GM12878 (cell line): ENCODE data around the gene TMOD2. TPM values are rescaled to one million over a fixed set of nuclear protein-coding genes. Genes with fewer than 3 reads are reported as not detected.

Experiments
- ATAC-seq: fragments of 200-7000 bp; cut with Tn5 transposase; 3 replicates; pipeline ENCODE4 v1.9.1; 2020; ENCODE audit warnings: mild to moderate bottlenecking, moderate library complexity
- BruUV-seq: library from RNA; stranded (reverse); fragments of 400-500 nt; replicated peaks from 2 replicates; lab custom pipeline; 2021; lab: Mats Ljungman, UMichigan
- CTCF ChIA-PET: fragments of 300-600 bp; sonication (Branson Sonifier 250); formaldehyde crosslinking; extraction: SDS; loops from one replicate; lab custom pipeline; 2021; ENCODE audit warnings: inconsistent platforms; lab: Yijun Ruan, JAX
- POLR2A ChIA-PET: fragments of 350-600 bp; formaldehyde crosslinking; extraction: SDS; loops from one replicate; lab custom pipeline; 2021; ENCODE audit warnings: inconsistent platforms; lab: Charles Lee
- RAD21 ChIA-PET: fragments of 300-600 bp; sonication (Branson Sonifier 250); formaldehyde crosslinking; loops from one replicate; lab custom pipeline; 2023; ENCODE audit warnings: antibody characterized with exemption; ENCODE audit not compliant: unreplicated experiment; lab: Charles Lee
- SMC1A ChIA-PET: fragments of 300-600 bp; sonication (Branson Sonifier 250); formaldehyde crosslinking; loops from one replicate; lab custom pipeline; 2023; ENCODE audit not compliant: unreplicated experiment, uncharacterized antibody; lab: Charles Lee
- DNase-seq: peaks from one replicate; pipeline ENCODE4 v3.0.0-alpha.2; 2011; ENCODE audit warnings: low read depth, low spot score
- FAIRE-seq: peaks from 3 replicates; lab custom pipeline; 2011; peaks lifted over from hg19 to GRCh38; lab: Jason Lieb, UNC
- H2AFZ ChIP-seq: 2 replicates; pipeline ENCODE4 v1.6.0; 2011; ENCODE audit warnings: low read depth, low read length, control low read depth; ENCODE audit not compliant: control insufficient read depth
- H3K27ac ChIP-seq: 2 replicates; pipeline ENCODE4 v1.5.1; 2011; ENCODE audit warnings: control low read depth; ENCODE audit not compliant: control insufficient read depth, insufficient read depth
- H3K27me3 ChIP-seq, 2 experiments: replicated peaks in 1 of 2; 2 replicates each; pipeline versions ENCODE4 v1.6.0 to v1.6.1; 2011; ENCODE audit warnings: low read length in 1 of 2; ENCODE audit not compliant: control insufficient read depth in 2 of 2, insufficient read depth in 2 of 2
- H3K36me3 ChIP-seq, 2 experiments: 2 replicates each; pipeline ENCODE4 v1.5.1; 2011; ENCODE audit warnings: low read length in 1 of 2; ENCODE audit not compliant: control insufficient read depth in 2 of 2, insufficient read depth in 2 of 2
- H3K4me1 ChIP-seq: 2 replicates; pipeline ENCODE4 v1.6.1; 2011; ENCODE audit warnings: mild to moderate bottlenecking, low read length, moderate library complexity, mixed read lengths; ENCODE audit not compliant: control insufficient read depth, insufficient read depth
- H3K4me2 ChIP-seq: 2 replicates; pipeline ENCODE4 v1.6.0; 2011; ENCODE audit warnings: control low read depth; ENCODE audit not compliant: control insufficient read depth, insufficient read depth
- H3K4me3 ChIP-seq: fragments of 200-600 bp; sonication (generic); 2 replicates; pipeline ENCODE4 v1.5.1; 2016
- H3K79me2 ChIP-seq: 2 replicates; pipeline ENCODE4 v1.6.0; 2011; ENCODE audit warnings: low read length; ENCODE audit not compliant: control insufficient read depth, insufficient read depth
- H3K9ac ChIP-seq: 2 replicates; pipeline ENCODE4 v1.8.0; 2011; ENCODE audit warnings: low read length, control low read depth, mixed read lengths; ENCODE audit not compliant: control insufficient read depth, insufficient read depth
- H3K9me3 ChIP-seq: replicated peaks from 3 replicates; pipeline ENCODE4 v1.5.1; 2011; ENCODE audit warnings: mild to moderate bottlenecking, low read length; ENCODE audit not compliant: control insufficient read depth, insufficient read depth
- H4K20me1 ChIP-seq: 2 replicates; pipeline ENCODE4 v1.6.0; 2011; ENCODE audit not compliant: control insufficient read depth, insufficient read depth
- BCL11A ChIP-seq: IDR thresholded peaks from 2 replicates; pipeline ENCODE4 v1.6.1; 2011; ENCODE audit warnings: low read depth, low read length
- EED ChIP-seq: sonication (generic); IDR thresholded peaks from 2 replicates; pipeline ENCODE4 v1.6.1; 2016; ENCODE audit warnings: antibody characterized with exemption, low read depth
- FOXM1 ChIP-seq: IDR thresholded peaks from 2 replicates; pipeline ENCODE4 v1.6.1; 2012; ENCODE audit warnings: low read depth, mild to moderate bottlenecking, inconsistent platforms, low read length, moderate library complexity
- GATAD2B ChIP-seq: fragments of 450-650 bp; conservative IDR thresholded peaks from 2 replicates; pipeline ENCODE4 v1.6.1; 2017; ENCODE audit warnings: low read depth, mild to moderate bottlenecking, moderate library complexity
- HCFC1 ChIP-seq: fragments of 150-350 bp; IDR thresholded peaks from 2 replicates; pipeline ENCODE4 v1.6.1; 2014; ENCODE audit warnings: low read length
- IKZF1 ChIP-seq: fragments of 450-650 bp; conservative IDR thresholded peaks from 2 replicates; pipeline ENCODE4 v1.6.1; 2017; ENCODE audit warnings: antibody characterized with exemption, mild to moderate bottlenecking
- KDM1A ChIP-seq: fragments of 200-600 bp; sonication (generic); IDR thresholded peaks from 2 replicates; pipeline ENCODE4 v1.6.1; 2016; ENCODE audit warnings: borderline replicate concordance
- POLR2AphosphoS2 ChIP-seq: IDR thresholded peaks from 2 replicates; pipeline ENCODE4 v1.6.1; 2011; ENCODE audit warnings: low read depth, mild to moderate bottlenecking, low read length, improper control_type of control experiment, moderate library complexity
- RBBP5 ChIP-seq: fragments of 200-600 bp; sonication (generic); conservative IDR thresholded peaks from 2 replicates; pipeline ENCODE4 v1.6.1; 2016
- STAT1 ChIP-seq: fragments of 450-650 bp; conservative IDR thresholded peaks from 2 replicates; pipeline ENCODE4 v1.6.1; 2014; ENCODE audit warnings: antibody characterized with exemption, mild to moderate bottlenecking
- TARDBP ChIP-seq: IDR thresholded peaks from 2 replicates; pipeline ENCODE4 v1.6.1; 2016; ENCODE audit warnings: borderline replicate concordance
- TCF12 ChIP-seq: IDR thresholded peaks from 2 replicates; pipeline ENCODE4 v1.6.1; 2011; ENCODE audit warnings: low read depth, mild to moderate bottlenecking, low read length
- WGBS: methylation state at CpG from one replicate; pipeline ENCODE4 v1.1.6; 2016; ENCODE audit warnings: low lambda C conversion rate; ENCODE audit not compliant: insufficient replicate concordance, insufficient coverage; ENCODE audit errors: missing lambda C conversion rate; 5-methylcytosine and 5-hydroxymethylcytosine counted together
- in situ Hi-C: fragments of 300-500 bp; cut with MboI; formaldehyde crosslinking; loops from 9 replicates; pipeline ENCODE4 v1.14.3; 2018; ENCODE audit warnings: mixed read lengths
- intact Hi-C: fragments of 100-400 bp; cut with micrococcal nuclease; formaldehyde crosslinking; loops from one replicate; pipeline ENCODE4 v1.14.2; 2022; ENCODE audit not compliant: unreplicated experiment
- polyA plus RNA-seq, 11 experiments: library from polyadenylated mRNA; depleted of rRNA in 4 of 11; unstranded in 6 of 11; stranded (reverse) in 5 of 11; fragments of >200 nt; fragmentation: Nextera tagmentation in 4 of 11; fragmentation: Illumina TruSeq in 1 of 11; extraction: Ambion mirVana in 4 of 11; extraction: Trizol in 1 of 11; gene quantifications; 1 replicate in 1 of 11; 2 replicates in 10 of 11; pipeline versions ENCODE4 v1.2.1 to v1.2.3, GENCODE V29; 2011 to 2016; ENCODE audit warnings: inconsistent platforms in 2 of 11, missing spikeins in 2 of 11, low read depth in 1 of 11
- total RNA-seq, 4 experiments: library from RNA; depleted of rRNA in 3 of 4; stranded (reverse); fragments of >200 nt in 3 of 4; fragmentation: Illumina TruSeq in 1 of 4; extraction: Trizol in 1 of 4; gene quantifications; 2 replicates each; pipeline versions ENCODE4 v1.2.1 to v1.2.3, GENCODE V29; 2013 to 2021
- TF ChIP-seq, protein P1 (sequence below): fragments of 150-350 bp; IDR thresholded peaks from 2 replicates; pipeline ENCODE4 v1.6.1; 2014; ENCODE audit warnings: mild to moderate bottlenecking, low read depth, low read length
- TF ChIP-seq, protein P2 (sequence below): fragments of 150-350 bp; IDR thresholded peaks from 2 replicates; pipeline ENCODE4 v1.6.1; 2016; ENCODE audit warnings: low read depth, low read length
- TF ChIP-seq, protein P3 (sequence below): IDR thresholded peaks from 2 replicates; pipeline ENCODE4 v1.6.1; 2012; ENCODE audit warnings: mild to moderate bottlenecking, low read depth, low read length
- TF ChIP-seq, protein P4 (sequence below): IDR thresholded peaks from 2 replicates; pipeline ENCODE4 v1.6.1; 2012; ENCODE audit warnings: low read depth, low read length, improper control_type of control experiment

Gene TMOD2
- total and polyA plus RNA-seq, 10 of the 15 experiments (the other 5 are each of a cell fraction or from before 2014, with no cell fraction given): 0.61 to 15.2 (median 6.3) TPM

DNA sequence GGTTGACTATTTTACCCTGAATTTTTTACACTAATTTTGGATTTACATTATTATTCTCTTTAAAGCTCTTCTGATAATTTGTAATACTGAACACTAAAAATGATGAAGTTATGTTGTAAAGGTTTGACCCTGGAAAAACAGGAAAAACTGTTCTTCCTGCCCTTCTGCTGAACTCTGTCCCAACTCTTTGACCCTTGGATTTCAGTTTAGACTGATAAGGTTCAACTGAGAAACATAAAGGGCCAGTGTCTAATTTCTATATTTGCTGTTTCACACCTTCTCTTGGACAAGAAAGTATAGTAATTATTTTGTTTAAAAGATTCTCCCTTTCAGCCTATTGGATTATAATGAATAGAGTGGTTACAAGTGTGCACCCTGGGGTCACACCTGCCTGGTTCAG is 65.2 kb downstream of the TMOD2 start (continued):
- TF ChIP-seq, protein P1, sequence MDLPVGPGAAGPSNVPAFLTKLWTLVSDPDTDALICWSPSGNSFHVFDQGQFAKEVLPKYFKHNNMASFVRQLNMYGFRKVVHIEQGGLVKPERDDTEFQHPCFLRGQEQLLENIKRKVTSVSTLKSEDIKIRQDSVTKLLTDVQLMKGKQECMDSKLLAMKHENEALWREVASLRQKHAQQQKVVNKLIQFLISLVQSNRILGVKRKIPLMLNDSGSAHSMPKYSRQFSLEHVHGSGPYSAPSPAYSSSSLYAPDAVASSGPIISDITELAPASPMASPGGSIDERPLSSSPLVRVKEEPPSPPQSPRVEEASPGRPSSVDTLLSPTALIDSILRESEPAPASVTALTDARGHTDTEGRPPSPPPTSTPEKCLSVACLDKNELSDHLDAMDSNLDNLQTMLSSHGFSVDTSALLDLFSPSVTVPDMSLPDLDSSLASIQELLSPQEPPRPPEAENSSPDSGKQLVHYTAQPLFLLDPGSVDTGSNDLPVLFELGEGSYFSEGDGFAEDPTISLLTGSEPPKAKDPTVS: no peak
- TF ChIP-seq BCL11A (no peak), POLR2AphosphoS2 (no peak), STAT1 (no peak), TARDBP (no peak)

DNA sequence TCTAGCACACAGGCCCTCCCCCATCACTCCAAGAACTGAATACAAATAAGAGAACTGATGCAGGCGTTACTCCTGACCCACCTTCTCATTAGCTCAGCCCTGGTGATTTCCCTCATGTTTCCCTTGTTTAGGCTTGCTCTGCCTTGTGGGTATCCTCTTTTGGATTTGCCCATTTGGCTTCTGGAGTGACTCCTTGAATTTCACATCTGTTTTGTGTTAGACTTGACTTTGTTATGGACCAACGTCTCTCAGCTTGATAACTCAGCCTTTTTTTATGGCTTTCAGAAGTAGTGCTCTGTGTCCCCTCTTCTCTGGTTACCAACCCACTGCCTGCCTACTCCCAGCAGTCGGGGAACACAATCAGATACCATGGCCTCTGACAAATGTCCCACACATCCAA is 66.8 kb downstream of the TMOD2 start:
- CTCF ChIA-PET: no interaction called here

More for the DNA sequence above, 66.8 kb downstream of the TMOD2 start:
- intact Hi-C loops (no loop called here), in situ Hi-C loops (no loop called here)
- TF ChIP-seq GATAD2B (no peak), RBBP5 (no peak), HCFC1 (no peak), IKZF1 (no peak), TCF12 (no peak), FOXM1 (no peak), EED (no peak), KDM1A (no peak)
- TF ChIP-seq, protein P2, sequence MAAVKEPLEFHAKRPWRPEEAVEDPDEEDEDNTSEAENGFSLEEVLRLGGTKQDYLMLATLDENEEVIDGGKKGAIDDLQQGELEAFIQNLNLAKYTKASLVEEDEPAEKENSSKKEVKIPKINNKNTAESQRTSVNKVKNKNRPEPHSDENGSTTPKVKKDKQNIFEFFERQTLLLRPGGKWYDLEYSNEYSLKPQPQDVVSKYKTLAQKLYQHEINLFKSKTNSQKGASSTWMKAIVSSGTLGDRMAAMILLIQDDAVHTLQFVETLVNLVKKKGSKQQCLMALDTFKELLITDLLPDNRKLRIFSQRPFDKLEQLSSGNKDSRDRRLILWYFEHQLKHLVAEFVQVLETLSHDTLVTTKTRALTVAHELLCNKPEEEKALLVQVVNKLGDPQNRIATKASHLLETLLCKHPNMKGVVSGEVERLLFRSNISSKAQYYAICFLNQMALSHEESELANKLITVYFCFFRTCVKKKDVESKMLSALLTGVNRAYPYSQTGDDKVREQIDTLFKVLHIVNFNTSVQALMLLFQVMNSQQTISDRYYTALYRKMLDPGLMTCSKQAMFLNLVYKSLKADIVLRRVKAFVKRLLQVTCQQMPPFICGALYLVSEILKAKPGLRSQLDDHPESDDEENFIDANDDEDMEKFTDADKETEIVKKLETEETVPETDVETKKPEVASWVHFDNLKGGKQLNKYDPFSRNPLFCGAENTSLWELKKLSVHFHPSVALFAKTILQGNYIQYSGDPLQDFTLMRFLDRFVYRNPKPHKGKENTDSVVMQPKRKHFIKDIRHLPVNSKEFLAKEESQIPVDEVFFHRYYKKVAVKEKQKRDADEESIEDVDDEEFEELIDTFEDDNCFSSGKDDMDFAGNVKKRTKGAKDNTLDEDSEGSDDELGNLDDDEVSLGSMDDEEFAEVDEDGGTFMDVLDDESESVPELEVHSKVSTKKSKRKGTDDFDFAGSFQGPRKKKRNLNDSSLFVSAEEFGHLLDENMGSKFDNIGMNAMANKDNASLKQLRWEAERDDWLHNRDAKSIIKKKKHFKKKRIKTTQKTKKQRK: no peak
- TF ChIP-seq, protein P3, sequence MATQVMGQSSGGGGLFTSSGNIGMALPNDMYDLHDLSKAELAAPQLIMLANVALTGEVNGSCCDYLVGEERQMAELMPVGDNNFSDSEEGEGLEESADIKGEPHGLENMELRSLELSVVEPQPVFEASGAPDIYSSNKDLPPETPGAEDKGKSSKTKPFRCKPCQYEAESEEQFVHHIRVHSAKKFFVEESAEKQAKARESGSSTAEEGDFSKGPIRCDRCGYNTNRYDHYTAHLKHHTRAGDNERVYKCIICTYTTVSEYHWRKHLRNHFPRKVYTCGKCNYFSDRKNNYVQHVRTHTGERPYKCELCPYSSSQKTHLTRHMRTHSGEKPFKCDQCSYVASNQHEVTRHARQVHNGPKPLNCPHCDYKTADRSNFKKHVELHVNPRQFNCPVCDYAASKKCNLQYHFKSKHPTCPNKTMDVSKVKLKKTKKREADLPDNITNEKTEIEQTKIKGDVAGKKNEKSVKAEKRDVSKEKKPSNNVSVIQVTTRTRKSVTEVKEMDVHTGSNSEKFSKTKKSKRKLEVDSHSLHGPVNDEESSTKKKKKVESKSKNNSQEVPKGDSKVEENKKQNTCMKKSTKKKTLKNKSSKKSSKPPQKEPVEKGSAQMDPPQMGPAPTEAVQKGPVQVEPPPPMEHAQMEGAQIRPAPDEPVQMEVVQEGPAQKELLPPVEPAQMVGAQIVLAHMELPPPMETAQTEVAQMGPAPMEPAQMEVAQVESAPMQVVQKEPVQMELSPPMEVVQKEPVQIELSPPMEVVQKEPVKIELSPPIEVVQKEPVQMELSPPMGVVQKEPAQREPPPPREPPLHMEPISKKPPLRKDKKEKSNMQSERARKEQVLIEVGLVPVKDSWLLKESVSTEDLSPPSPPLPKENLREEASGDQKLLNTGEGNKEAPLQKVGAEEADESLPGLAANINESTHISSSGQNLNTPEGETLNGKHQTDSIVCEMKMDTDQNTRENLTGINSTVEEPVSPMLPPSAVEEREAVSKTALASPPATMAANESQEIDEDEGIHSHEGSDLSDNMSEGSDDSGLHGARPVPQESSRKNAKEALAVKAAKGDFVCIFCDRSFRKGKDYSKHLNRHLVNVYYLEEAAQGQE: no peak
- TF ChIP-seq, protein P4, sequence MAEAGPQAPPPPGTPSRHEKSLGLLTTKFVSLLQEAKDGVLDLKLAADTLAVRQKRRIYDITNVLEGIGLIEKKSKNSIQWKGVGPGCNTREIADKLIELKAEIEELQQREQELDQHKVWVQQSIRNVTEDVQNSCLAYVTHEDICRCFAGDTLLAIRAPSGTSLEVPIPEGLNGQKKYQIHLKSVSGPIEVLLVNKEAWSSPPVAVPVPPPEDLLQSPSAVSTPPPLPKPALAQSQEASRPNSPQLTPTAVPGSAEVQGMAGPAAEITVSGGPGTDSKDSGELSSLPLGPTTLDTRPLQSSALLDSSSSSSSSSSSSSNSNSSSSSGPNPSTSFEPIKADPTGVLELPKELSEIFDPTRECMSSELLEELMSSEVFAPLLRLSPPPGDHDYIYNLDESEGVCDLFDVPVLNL: no peak
- ATAC-seq: no peak
- ChIA-PET SMC1A (no interaction called here), POLR2A (no interaction called here), RAD21 (no interaction called here)
- Histone ChIP-seq H3K4me1 (no peaks in the 10 kb centered on the region), H3K79me2 (no peaks in the 10 kb centered on the region), H3K27me3 (no peaks in the 10 kb centered on the region), H3K4me3 (no peak overlapping the region), H3K27ac (no peak overlapping the region), H4K20me1 (no peaks in the 10 kb centered on the region), H3K9me3 (peaks cover 3% of the 10 kb centered on the region; the same call in 2 of the 3 replicates), H2AFZ (no peak overlapping the region), H3K4me2 (no peak overlapping the region), H3K36me3 (no peaks in the 10 kb centered on the region), H3K9ac (no peak overlapping the region)
- FAIRE-seq: no peak
- 55% methylated on average over 3 of the region's 3 CpGs for WGBS
- DNase-seq: no peak
- BruUV-seq: no TSS peak
